HCT116 (cell line): ENCODE results near the gene SYT9. TPM values are rescaled to one million over a fixed set of nuclear protein-coding genes. Genes with fewer than 3 reads are reported as not detected.

Experiments
- ATAC-seq: fragments of 200-7000 bp; cut with Tn5 transposase; 2 replicates; pipeline ENCODE4 v1.9.1; 2020; ENCODE audit warnings: mild to moderate bottlenecking, moderate library complexity
- BruUV-seq: library from RNA; stranded (reverse); fragments of 400-500 nt; replicated peaks from 2 replicates; lab custom pipeline; 2021; lab: Mats Ljungman, UMichigan
- CTCF ChIA-PET: fragments of 300-600 bp; sonication (Branson Sonifier 250); formaldehyde crosslinking; loops from one replicate; lab custom pipeline; 2021; ENCODE audit warnings: antibody characterized with exemption; lab: Charles Lee
- POLR2A ChIA-PET: fragments of 300-600, 350-600 bp; sonication (Branson Sonifier 250); formaldehyde crosslinking; loops from one replicate; lab custom pipeline; 2021; ENCODE audit warnings: antibody characterized with exemption; lab: Charles Lee
- RAD21 ChIA-PET, 2 experiments: fragments of 300-600 bp; sonication (Branson Sonifier 250); formaldehyde crosslinking; loops; one replicate each; lab custom pipeline; 2023; ENCODE audit warnings: low total read pairs in 2 of 2; ENCODE audit not compliant: uncharacterized antibody in 2 of 2, unreplicated experiment in 2 of 2, low non-redundant PET in 1 of 2; lab: Charles Lee
- DNase-seq: peaks from one replicate; pipeline ENCODE4 v3.0.0-alpha.2; 2010; ENCODE audit warnings: low read depth, low spot score
- H2AFZ ChIP-seq: fragments of 200-600 bp; shearing (Covaris generic), sonication (generic); 2 replicates; pipeline ENCODE4 v1.6.1; 2017; ENCODE audit warnings: low read depth, mixed run types, mixed read lengths, antibody characterized with exemption, low read length; ENCODE audit not compliant: poor library complexity, severe bottlenecking
- H3K27ac ChIP-seq: 2 replicates; pipeline ENCODE4 v1.5.1; 2012; ENCODE audit warnings: low read depth, low read length
- H3K27me3 ChIP-seq: fragments of 200-600 bp; sonication (generic); 2 replicates; pipeline ENCODE4 v1.6.1; 2016; ENCODE audit warnings: mixed run types, low read length, mixed read lengths; ENCODE audit not compliant: insufficient read depth
- H3K36me3 ChIP-seq, 2 experiments: fragments of 200-500 bp in 1 of 2; fragments of 200-600 bp in 1 of 2; sonication (Bioruptor generic) in 1 of 2; sonication (generic) in 1 of 2; 2 replicates each; pipeline versions ENCODE4 v1.5.1 to v1.6.1; 2014 to 2016; ENCODE audit warnings: low read length in 2 of 2, inconsistent platforms in 1 of 2, mixed read lengths in 1 of 2, mixed run types in 1 of 2; ENCODE audit not compliant: insufficient read depth in 2 of 2, control insufficient read depth in 1 of 2
- H3K4me1 ChIP-seq, 2 experiments: fragments of 200-600 bp in 1 of 2; sonication (generic) in 1 of 2; 2 replicates each; pipeline versions ENCODE4 v1.5.1 to v1.6.1; 2012 to 2017; ENCODE audit warnings: low read length in 2 of 2, inconsistent platforms in 1 of 2, mild to moderate bottlenecking in 1 of 2, mixed read lengths in 1 of 2, mixed run types in 1 of 2, moderate library complexity in 1 of 2; ENCODE audit not compliant: insufficient read depth in 2 of 2, control insufficient read depth in 1 of 2
- H3K4me2 ChIP-seq: fragments of 200-600 bp; sonication (generic); 2 replicates; pipeline ENCODE4 v1.6.1; 2017; ENCODE audit warnings: mixed run types, low read length, mixed read lengths
- H3K4me3 ChIP-seq, 2 experiments: fragments of 200-600 bp in 1 of 2; sonication (generic) in 1 of 2; replicated peaks in 1 of 2; 2 replicates each; pipeline ENCODE4 v1.5.1; 2011 to 2016; ENCODE audit warnings: low read length in 2 of 2, control low read depth in 1 of 2, low read depth in 1 of 2, mild to moderate bottlenecking in 1 of 2, mixed read lengths in 1 of 2, mixed run types in 1 of 2
- H3K79me2 ChIP-seq: fragments of 200-600 bp; sonication (generic); 2 replicates; pipeline ENCODE4 v1.6.1; 2017; ENCODE audit warnings: mild to moderate bottlenecking, mixed run types, low read length, moderate library complexity, mixed read lengths; ENCODE audit not compliant: insufficient read depth
- H3K9ac ChIP-seq: fragments of 200-600 bp; sonication (generic); 2 replicates; pipeline ENCODE4 v1.6.1; 2016; ENCODE audit warnings: low read length, mixed read lengths
- H3K9me2 ChIP-seq: fragments of 200-600 bp; sonication (generic), shearing (Covaris generic); 2 replicates; pipeline ENCODE4 v1.6.1; 2017; ENCODE audit warnings: mixed run types, mild to moderate bottlenecking, moderate library complexity; ENCODE audit not compliant: insufficient read depth
- H3K9me3 ChIP-seq, 2 experiments: fragments of 200-500 bp in 1 of 2; fragments of 200-600 bp in 1 of 2; sonication (Bioruptor generic) in 1 of 2; sonication (generic) in 1 of 2; 2 replicates each; pipeline ENCODE4 v1.6.1; 2014 to 2017; ENCODE audit warnings: low read length in 2 of 2, mixed read lengths in 2 of 2, inconsistent platforms in 1 of 2, low read depth in 1 of 2, mild to moderate bottlenecking in 1 of 2, mixed run types in 1 of 2, moderate library complexity in 1 of 2; ENCODE audit not compliant: control insufficient read depth in 1 of 2, insufficient read depth in 1 of 2
- H4K20me1 ChIP-seq: fragments of 200-600 bp; sonication (generic), shearing (Covaris generic); 2 replicates; pipeline ENCODE4 v1.6.1; 2017; ENCODE audit warnings: mixed run types, mild to moderate bottlenecking, moderate library complexity; ENCODE audit not compliant: insufficient read depth
- CEBPB ChIP-seq: IDR thresholded peaks from 2 replicates; pipeline ENCODE4 v1.6.1; 2012; ENCODE audit warnings: low read depth
- EGR1 ChIP-seq: IDR thresholded peaks from 2 replicates; pipeline ENCODE4 v1.6.1; 2012; ENCODE audit warnings: low read depth
- ELF1 ChIP-seq: IDR thresholded peaks from 2 replicates; pipeline ENCODE4 v1.6.1; 2012; ENCODE audit warnings: low read depth, borderline replicate concordance
- EZH2phosphoT487 ChIP-seq: fragments of 200-600 bp; IDR thresholded peaks from 2 replicates; pipeline ENCODE4 v1.6.1; 2018; ENCODE audit warnings: antibody characterized with exemption, borderline replicate concordance
- FOSL1 ChIP-seq: IDR thresholded peaks from 2 replicates; pipeline ENCODE4 v1.6.1; 2012; ENCODE audit warnings: low read depth
- MAX ChIP-seq: IDR thresholded peaks from 2 replicates; pipeline ENCODE4 v1.6.1; 2012
- POLR2A ChIP-seq: IDR thresholded peaks from 2 replicates; pipeline ENCODE4 v1.7.0; 2011; ENCODE audit warnings: borderline replicate concordance; ENCODE audit not compliant: insufficient read depth, insufficient read length; ENCODE audit errors: extremely low read depth
- POLR2AphosphoS5 ChIP-seq: IDR thresholded peaks from 2 replicates; pipeline ENCODE4 v1.6.1; 2011; ENCODE audit warnings: mild to moderate bottlenecking, low read depth, low read length, moderate library complexity
- RAD21 ChIP-seq: IDR thresholded peaks from 2 replicates; pipeline ENCODE4 v1.6.1; 2012; ENCODE audit warnings: low read depth, mild to moderate bottlenecking
- SRF ChIP-seq: IDR thresholded peaks from 2 replicates; pipeline ENCODE4 v1.6.1; 2012; ENCODE audit warnings: low read depth
- TCF7L2 ChIP-seq: IDR thresholded peaks from 2 replicates; pipeline ENCODE4 v1.7.0; 2011; ENCODE audit warnings: borderline replicate concordance, inconsistent platforms; ENCODE audit not compliant: insufficient read depth, insufficient read length; ENCODE audit errors: extremely low read depth
- ZBTB33 ChIP-seq: IDR thresholded peaks from 2 replicates; pipeline ENCODE4 v1.6.1; 2011; ENCODE audit warnings: mild to moderate bottlenecking, low read length, moderate library complexity; ENCODE audit not compliant: insufficient replicate concordance; ENCODE audit errors: extremely low read depth
- ZNF274 ChIP-seq: fragments of 200-500 bp; sonication (Bioruptor generic); IDR thresholded peaks from 2 replicates; pipeline ENCODE4 v1.6.1; 2014; ENCODE audit warnings: mild to moderate bottlenecking, low read depth, low read length, inconsistent platforms
- intact Hi-C: fragments of 100-400 bp; cut with micrococcal nuclease; formaldehyde crosslinking; loops from 2 replicates; pipeline ENCODE4 v1.10.0; 2022
- total RNA-seq: library from RNA; stranded (reverse); gene quantifications from one replicate; pipeline ENCODE4 v1.2.1, GENCODE V29; 2021; ENCODE audit not compliant: unreplicated experiment
- TF ChIP-seq, protein P1 (sequence below), 3 experiments: fragments of 200-600 bp in 1 of 3; sonication (generic) in 1 of 3; IDR thresholded peaks in 2 of 3; conservative IDR thresholded peaks in 1 of 3; 2 replicates each; pipeline ENCODE4 v1.5.1; 2012 to 2017; ENCODE audit warnings: low read depth in 2 of 3, low read length in 2 of 3, antibody characterized with exemption in 1 of 3, borderline replicate concordance in 1 of 3, control low read depth in 1 of 3, mild to moderate bottlenecking in 1 of 3, mixed read lengths in 1 of 3, mixed run types in 1 of 3, moderate library complexity in 1 of 3; ENCODE audit not compliant: insufficient read depth in 1 of 3

The SYT9 gene
- total RNA-seq, 1 experiment from 2014 or later, result not detected

DNA sequence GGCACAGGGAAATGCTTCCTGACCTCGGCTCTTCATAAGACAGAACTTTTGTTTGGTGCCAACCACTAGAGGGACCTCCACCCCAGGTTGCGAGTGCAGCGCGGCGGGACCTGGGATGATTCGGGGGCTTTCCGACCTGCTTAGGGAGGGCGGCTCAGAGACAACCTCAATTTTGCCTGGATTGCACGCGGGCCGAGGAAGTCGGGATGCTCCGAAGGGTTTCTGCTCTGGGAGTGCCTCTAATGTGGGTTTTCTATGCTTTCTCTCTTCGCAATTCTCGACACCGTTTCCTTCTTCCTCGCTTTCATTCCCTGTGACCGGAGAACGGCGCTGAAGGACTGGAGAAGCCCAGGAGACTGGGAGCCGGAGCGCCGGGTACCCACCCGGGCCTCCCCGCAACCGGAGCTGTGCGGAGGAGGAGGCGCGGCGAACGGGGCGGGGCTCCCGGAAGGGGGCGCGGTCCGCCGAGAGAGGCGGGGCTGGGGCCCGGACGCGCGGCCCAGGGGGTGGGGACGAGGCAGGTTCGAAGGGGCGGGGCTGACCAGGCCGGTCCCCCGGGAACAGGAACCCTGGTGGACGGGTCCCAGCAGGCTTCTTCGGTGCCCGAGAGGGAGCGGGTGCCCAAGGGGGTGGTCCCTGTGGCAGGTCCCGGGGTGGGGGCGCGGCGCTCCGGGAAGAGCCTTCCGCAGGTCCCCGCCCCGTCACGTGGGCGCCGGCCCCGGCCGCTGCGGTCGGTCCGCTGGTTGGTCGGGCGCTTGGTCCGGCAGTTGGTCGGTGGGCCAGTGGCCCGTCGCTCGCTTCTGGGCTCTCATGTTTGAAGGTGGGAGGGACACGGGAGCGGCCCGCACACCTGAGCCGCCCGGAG, 261.8 kb downstream of the SYT9 start, which contains the start of gene PPFIBP2:
PPFIBP2 (plus strand) TSS at position 766 of the 865 bp plus-strand sequence. CDS start 35,477 bp downstream, outside the sequence.
- peak within 1 kb of the TSS; percentile 93 for H3K4me2 ChIP-seq
- BruUV-seq, result no TSS peak
- H3K4me3 ChIP-seq, result peak within 1 kb of the TSS; percentile 54 to 74
- H3K27ac ChIP-seq, result peak within 1 kb of the TSS; percentile 63; the same call in 1 of the 2 replicates
- intact Hi-C loops, result loop anchor here (5.0 kb wide), 1 partner anchor 154 kb away; no protein-coding TSS in a partner anchor
- ATAC-seq, result peak; percentile 92
- ChIA-PET RAD21 (interaction anchor here (0.8 to 1.2 kb wide), 2 partner anchors 144 to 152 kb away, joined by 3 to 4 read pairs; no protein-coding TSS in a partner anchor), POLR2A (no interaction called here), CTCF (interaction anchor here (1.3 to 2.5 kb wide), 3 partner anchors 8 to 144 kb away, joined by 4 to 14 read pairs (median 5); no protein-coding TSS in a partner anchor)
- peak within 1 kb of the TSS; percentile 50 for H3K9ac ChIP-seq
- H2AFZ ChIP-seq, result peak within 1 kb of the TSS; percentile 89
- no peaks in the 10 kb centered on the region; the same call in 1 of the 2 replicates for H3K27me3 ChIP-seq
- TF ChIP-seq EZH2phosphoT487, result no peak
- TF ChIP-seq FOSL1, result no peak
- no peak for TF ChIP-seq CEBPB
- TF ChIP-seq POLR2AphosphoS5, result peak; percentile 51
- TF ChIP-seq EGR1, result no peak
- TF ChIP-seq TCF7L2, result no peak
- TF ChIP-seq SRF, result no peak
- TF ChIP-seq POLR2A, result no peak
- no peak for TF ChIP-seq ZBTB33
- TF ChIP-seq ELF1, result no peak
- TF ChIP-seq ZNF274, result no peak
- TF ChIP-seq, protein P1, sequence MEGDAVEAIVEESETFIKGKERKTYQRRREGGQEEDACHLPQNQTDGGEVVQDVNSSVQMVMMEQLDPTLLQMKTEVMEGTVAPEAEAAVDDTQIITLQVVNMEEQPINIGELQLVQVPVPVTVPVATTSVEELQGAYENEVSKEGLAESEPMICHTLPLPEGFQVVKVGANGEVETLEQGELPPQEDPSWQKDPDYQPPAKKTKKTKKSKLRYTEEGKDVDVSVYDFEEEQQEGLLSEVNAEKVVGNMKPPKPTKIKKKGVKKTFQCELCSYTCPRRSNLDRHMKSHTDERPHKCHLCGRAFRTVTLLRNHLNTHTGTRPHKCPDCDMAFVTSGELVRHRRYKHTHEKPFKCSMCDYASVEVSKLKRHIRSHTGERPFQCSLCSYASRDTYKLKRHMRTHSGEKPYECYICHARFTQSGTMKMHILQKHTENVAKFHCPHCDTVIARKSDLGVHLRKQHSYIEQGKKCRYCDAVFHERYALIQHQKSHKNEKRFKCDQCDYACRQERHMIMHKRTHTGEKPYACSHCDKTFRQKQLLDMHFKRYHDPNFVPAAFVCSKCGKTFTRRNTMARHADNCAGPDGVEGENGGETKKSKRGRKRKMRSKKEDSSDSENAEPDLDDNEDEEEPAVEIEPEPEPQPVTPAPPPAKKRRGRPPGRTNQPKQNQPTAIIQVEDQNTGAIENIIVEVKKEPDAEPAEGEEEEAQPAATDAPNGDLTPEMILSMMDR (IDR thresholded peaks at IDR 0.05 in 2 of 3, conservative IDR thresholded peaks at IDR 0.05 in 1 of 3; ENCODE audit: borderline replicate concordance in 1 of 3, insufficient read depth in 1 of 3, low read depth in 2 of 3, low read length in 2 of 3), result peak; percentile 67 to 74 (median 67); a peak in 5 of 6 replicates
- TF ChIP-seq RAD21, result peak; percentile 65
- TF ChIP-seq MAX, result no peak
- H3K9me2 ChIP-seq, result no peaks in the 10 kb centered on the region
- peak; percentile 40 for DNase-seq
- H3K4me1 ChIP-seq, result peaks cover 8 to 19% of the 10 kb centered on the region in 2 experiments; a peak in 3 of 4 replicates
- no peaks in the 10 kb centered on the region for H4K20me1 ChIP-seq
- H3K9me3 ChIP-seq, result no peaks in the 10 kb centered on the region
- no peaks in the 10 kb centered on the region for H3K36me3 ChIP-seq
- no peaks in the 10 kb centered on the region for H3K79me2 ChIP-seq
